T-cell (primary cell): ENCODE measurements around the gene KIF16B. TPM values are rescaled to one million over a fixed set of nuclear protein-coding genes. Genes with fewer than 3 reads are reported as not detected.

Source experiments
- ATAC-seq, 4 experiments: fragments of 200-7000 bp in 3 of 4; fragments of 150-1000 bp in 1 of 4; cut with Tn5 transposase; replicated peaks in 1 of 4; 1 replicate in 3 of 4; 2 replicates in 1 of 4; pipeline ENCODE4 v1.10.0; 2021; ENCODE audit warnings: moderate library complexity in 3 of 4, mild to moderate bottlenecking in 2 of 4, moderate number of reproducible peaks in 1 of 4
- CTCF ChIA-PET, 2 donors: fragments of 300-600 bp; sonication (Branson Sonifier 250); formaldehyde crosslinking; loops; one replicate each; lab custom pipeline; 2022; ENCODE audit warnings: antibody characterized with exemption in 2 of 2; lab: Charles Lee
- POLR2A ChIA-PET, 2 donors: fragments of 300-600 bp; sonication (Branson Sonifier 250); formaldehyde crosslinking; loops; one replicate each; lab custom pipeline; 2022; ENCODE audit warnings: antibody characterized with exemption in 2 of 2; lab: Charles Lee
- DNase-seq, 35 experiments: peaks; one replicate each; pipeline versions ENCODE4 v3.0.0 to v3.0.0-alpha.2; 2013 to 2023
- H3K27ac ChIP-seq: one replicate; pipeline ENCODE4 v1.5.1; 2013; ENCODE audit warnings: low read length
- H3K27me3 ChIP-seq, 2 experiments: replicated peaks in 1 of 2; 1 replicate in 1 of 2; 2 replicates in 1 of 2; pipeline versions ENCODE4 v1.6.1 to v1.7.0; 2013; ENCODE audit warnings: low read length in 1 of 2, mixed read lengths in 1 of 2; ENCODE audit not compliant: control insufficient read depth in 2 of 2, insufficient read depth in 2 of 2; ENCODE audit errors: extremely low read depth in 1 of 2
- H3K36me3 ChIP-seq, 2 donors: 1 replicate in 1 of 2; 2 replicates in 1 of 2; pipeline versions ENCODE4 v1.6.1 to v1.7.0; 2013; ENCODE audit warnings: low read length in 1 of 2; ENCODE audit not compliant: control insufficient read depth in 2 of 2, insufficient read depth in 1 of 2; ENCODE audit errors: extremely low read depth in 1 of 2
- H3K4me1 ChIP-seq, 2 experiments: 1 replicate in 1 of 2; 2 replicates in 1 of 2; pipeline versions ENCODE4 v1.6.1 to v1.7.0; 2013; ENCODE audit warnings: low read length in 2 of 2, mixed read lengths in 1 of 2; ENCODE audit not compliant: insufficient read depth in 2 of 2, control insufficient read depth in 1 of 2; ENCODE audit errors: extremely low read depth in 1 of 2
- H3K4me3 ChIP-seq, 2 donors: 1 replicate in 1 of 2; 2 replicates in 1 of 2; pipeline versions ENCODE4 v1.5.1 to v1.7.0; 2013; ENCODE audit warnings: mild to moderate bottlenecking in 2 of 2, low read length in 1 of 2, moderate library complexity in 1 of 2; ENCODE audit not compliant: control insufficient read depth in 1 of 2; ENCODE audit errors: extremely low read depth in 1 of 2
- H3K9me3 ChIP-seq: 2 replicates; pipeline ENCODE4 v1.7.0; 2013
- H3K27ac Mint-ChIP-seq, 2 donors: one replicate each; pipeline ENCODE4 v1.8.0; 2020 to 2021; ENCODE audit warnings: mild to moderate bottlenecking in 2 of 2, mixed read lengths in 2 of 2
- H3K27me3 Mint-ChIP-seq, 2 donors: one replicate each; pipeline ENCODE4 v1.8.0; 2021 to 2022; ENCODE audit warnings: mixed read lengths in 2 of 2
- H3K36me3 Mint-ChIP-seq: one replicate; pipeline ENCODE4 v1.8.0; 2021; ENCODE audit warnings: mixed read lengths
- H3K4me1 Mint-ChIP-seq, 3 donors: one replicate each; pipeline ENCODE4 v1.8.0; 2020 to 2022; ENCODE audit warnings: mixed read lengths in 3 of 3, mild to moderate bottlenecking in 1 of 3
- H3K4me3 Mint-ChIP-seq, 3 donors: one replicate each; pipeline ENCODE4 v1.8.0; 2020 to 2022; ENCODE audit warnings: mild to moderate bottlenecking in 3 of 3, mixed read lengths in 3 of 3, moderate library complexity in 3 of 3
- H3K9me3 Mint-ChIP-seq, 3 donors: one replicate each; pipeline ENCODE4 v1.8.0; 2020 to 2022; ENCODE audit warnings: mixed read lengths in 3 of 3
- WGBS: methylation state at CpG from one replicate; pipeline ENCODE4 v1.1.5; 2013; ENCODE audit warnings: missing lambda C conversion rate; ENCODE audit not compliant: insufficient coverage; 5-methylcytosine and 5-hydroxymethylcytosine counted together
- total RNA-seq, 35 experiments: library from RNA in 6 of 35; stranded (reverse) in 6 of 35; fragments of 120-200 nt in 1 of 35; gene quantifications; one replicate each; pipeline versions ENCODE4 v1.2.1 to v1.2.4 and lab custom pipeline; 2013 to 2026

KIF16B gene
- total RNA-seq, 5 donors from 2014 or later (not counting 1 experiment from before 2014, with no cell fraction given), result 6.8 to 10.2 (median 8.7) TPM

- Histone ChIP-seq H3K27ac (no peak overlapping the region), H3K27me3 (no peaks in the 10 kb centered on the region), H3K4me3 (no peak overlapping the region), H3K4me1 (no peaks in the 10 kb centered on the region), H3K9me3 (no peaks in the 10 kb centered on the region), H3K36me3 (no peaks in the 10 kb centered on the region)
- Mint-ChIP-seq H3K27me3 (no peaks in the 10 kb centered on the region), H3K4me3 (no peak overlapping the region), H3K4me1 (peaks cover 7 to 8% (median 8%) of the 10 kb centered on the region in 3 donors), H3K36me3 (peaks cover 11% of the 10 kb centered on the region), H3K9me3 (no peaks in the 10 kb centered on the region), H3K27ac (peak overlapping the region in 1 of 2 donors; percentile 67)
- WGBS, result 15% methylated on average over 2 of the region's 5 CpGs
- ChIA-PET CTCF (no interaction called here), POLR2A (no interaction called here)
- ATAC-seq (no peak), DNase-seq (no peak)
Observed at GRCh38 chr20:16477632-16478031, 95.6 kb downstream of the KIF16B start.

GRCh38 chr20:16476032-16476431, 97.2 kb downstream of the KIF16B start:
- DNase-seq, result peak in 1 of 35 experiments; percentile 33
- WGBS, result no CpG with 5 or more reads among the region's 3 CpGs
- H3K4me3 Mint-ChIP-seq, result no peak overlapping the region

GRCh38 chr20:16475225-16475624, 98.0 kb downstream of the KIF16B start:
- ChIA-PET CTCF (interaction anchor here (0.7 to 1.0 kb wide), 3 partner anchors 11 to 99 kb away, joined by 3 to 4 read pairs (median 3); no protein-coding TSS in a partner anchor), POLR2A (no interaction called here)
- Mint-ChIP-seq H3K9me3 (no peaks in the 10 kb centered on the region), H3K27me3 (no peaks in the 10 kb centered on the region), H3K36me3 (peaks cover 16% of the 10 kb centered on the region), H3K4me1 (peaks cover 7 to 8% (median 8%) of the 10 kb centered on the region in 3 donors), H3K4me3 (no peak overlapping the region), H3K27ac (no peak overlapping the region)
- Histone ChIP-seq H3K27me3 (no peaks in the 10 kb centered on the region), H3K27ac (no peak overlapping the region), H3K36me3 (no peaks in the 10 kb centered on the region), H3K4me1 (no peaks in the 10 kb centered on the region), H3K4me3 (no peak overlapping the region), H3K9me3 (no peaks in the 10 kb centered on the region)
- no peak for ATAC-seq
- 60% methylated on average over 1 of the region's 6 CpGs for WGBS
- DNase-seq, result no peak

More at GRCh38 chr20:16476032-16476431, 97.2 kb downstream of the KIF16B start:
- Mint-ChIP-seq H3K9me3 (no peaks in the 10 kb centered on the region), H3K4me1 (peaks cover 7 to 8% (median 8%) of the 10 kb centered on the region in 3 donors), H3K27me3 (no peaks in the 10 kb centered on the region), H3K27ac (no peak overlapping the region), H3K36me3 (peaks cover 12% of the 10 kb centered on the region)
- ChIA-PET CTCF (interaction anchor here (0.6 to 1.0 kb wide), 4 partner anchors 10 to 535 kb away, joined by 3 to 4 read pairs (median 3); no protein-coding TSS in a partner anchor), POLR2A (interaction anchor here in 1 of 2 donors (0.5 kb wide), 1 partner anchor 13 kb away, joined by 4 read pairs; no protein-coding TSS in a partner anchor)
- no peaks in the 10 kb centered on the region for H3K27me3 ChIP-seq
- ATAC-seq, result peak in 2 of 4 experiments; percentile 40 to 41
- H3K27ac ChIP-seq, result no peak overlapping the region
- no peaks in the 10 kb centered on the region for H3K9me3 ChIP-seq
- H3K36me3 ChIP-seq, result no peaks in the 10 kb centered on the region
- no peaks in the 10 kb centered on the region for H3K4me1 ChIP-seq
- H3K4me3 ChIP-seq, result no peak overlapping the region

GRCh38 chr20:16474363-16474762, 98.9 kb downstream of the KIF16B start:
- no peak overlapping the region for H3K4me3 ChIP-seq
- ChIA-PET CTCF (no interaction called here), POLR2A (no interaction called here)
- H3K36me3 ChIP-seq, result no peaks in the 10 kb centered on the region
- ATAC-seq (no peak), DNase-seq (no peak)
- H3K27me3 Mint-ChIP-seq, result no peaks in the 10 kb centered on the region
- H3K27ac Mint-ChIP-seq, result no peak overlapping the region
- H3K4me3 Mint-ChIP-seq, result no peak overlapping the region
- no peak overlapping the region for H3K27ac ChIP-seq
- peaks cover 7 to 8% (median 8%) of the 10 kb centered on the region in 3 donors for H3K4me1 Mint-ChIP-seq
- H3K9me3 Mint-ChIP-seq, result no peaks in the 10 kb centered on the region
- no peaks in the 10 kb centered on the region for H3K4me1 ChIP-seq
- peaks cover 20% of the 10 kb centered on the region for H3K36me3 Mint-ChIP-seq
- H3K9me3 ChIP-seq, result no peaks in the 10 kb centered on the region
- no CpG with 5 or more reads among the region's 2 CpGs for WGBS
- no peaks in the 10 kb centered on the region for H3K27me3 ChIP-seq

- no peaks in the 10 kb centered on the region for H3K9me3 Mint-ChIP-seq
- DNase-seq (no peak), ATAC-seq (no peak)
- peaks cover 17% of the 10 kb centered on the region for H3K36me3 Mint-ChIP-seq
- 91% methylated on average over 7 of the region's 12 CpGs for WGBS
- no peaks in the 10 kb centered on the region for H3K27me3 ChIP-seq
- H3K9me3 ChIP-seq, result no peaks in the 10 kb centered on the region
- no peak overlapping the region for H3K4me3 Mint-ChIP-seq
- H3K4me1 Mint-ChIP-seq, result peaks cover 0 to under 1% (median 0%) of the 10 kb centered on the region in 3 donors
- H3K27ac Mint-ChIP-seq, result no peak overlapping the region
- CTCF ChIA-PET, result no interaction called here
- no peak overlapping the region for H3K27ac ChIP-seq
- H3K27me3 Mint-ChIP-seq, result no peaks in the 10 kb centered on the region
- POLR2A ChIA-PET, result no interaction called here
- no peaks in the 10 kb centered on the region for H3K36me3 ChIP-seq
- H3K4me3 ChIP-seq, result no peak overlapping the region
- H3K4me1 ChIP-seq, result no peaks in the 10 kb centered on the region
Observed at GRCh38 chr20:16472045-16472872, 101.0 kb downstream of the KIF16B start.

GRCh38 chr20:16469395-16469905, 103.8 kb downstream of the KIF16B start:
- WGBS, result no CpG with 5 or more reads among the region's 5 CpGs
- CTCF ChIA-PET, result no interaction called here
- H3K4me1 ChIP-seq, result no peaks in the 10 kb centered on the region
- H3K27me3 ChIP-seq, result no peaks in the 10 kb centered on the region
- POLR2A ChIA-PET, result no interaction called here
- Mint-ChIP-seq H3K27ac (no peak overlapping the region), H3K36me3 (peaks cover 27% of the 10 kb centered on the region), H3K9me3 (peaks cover 0 to 4% (median 0%) of the 10 kb centered on the region in 3 donors), H3K27me3 (no peaks in the 10 kb centered on the region), H3K4me3 (no peak overlapping the region), H3K4me1 (no peaks in the 10 kb centered on the region)
- no peaks in the 10 kb centered on the region for H3K9me3 ChIP-seq
- no peaks in the 10 kb centered on the region for H3K36me3 ChIP-seq
- DNase-seq (no peak), ATAC-seq (no peak)
- H3K4me3 ChIP-seq, result no peak overlapping the region
- no peak overlapping the region for H3K27ac ChIP-seq
